D721Med (cell line): ENCODE data around the gene GRIN2C.

Experiments used
- DNase-seq: peaks from one replicate; pipeline ENCODE4 v3.0.0; 2011; ENCODE audit warnings: low spot score; ENCODE audit not compliant: insufficient read length
- FAIRE-seq: peaks from 2 replicates; lab custom pipeline; 2011; peaks lifted over from hg19 to GRCh38; lab: Jason Lieb, UNC
- TF ChIP-seq, protein P1 (sequence below): IDR thresholded peaks from 2 replicates; pipeline ENCODE4 v1.5.1; 2012; ENCODE audit warnings: mild to moderate bottlenecking, control low read depth; ENCODE audit not compliant: insufficient read depth; ENCODE audit errors: missing control alignments

GRIN2C gene

DNA sequence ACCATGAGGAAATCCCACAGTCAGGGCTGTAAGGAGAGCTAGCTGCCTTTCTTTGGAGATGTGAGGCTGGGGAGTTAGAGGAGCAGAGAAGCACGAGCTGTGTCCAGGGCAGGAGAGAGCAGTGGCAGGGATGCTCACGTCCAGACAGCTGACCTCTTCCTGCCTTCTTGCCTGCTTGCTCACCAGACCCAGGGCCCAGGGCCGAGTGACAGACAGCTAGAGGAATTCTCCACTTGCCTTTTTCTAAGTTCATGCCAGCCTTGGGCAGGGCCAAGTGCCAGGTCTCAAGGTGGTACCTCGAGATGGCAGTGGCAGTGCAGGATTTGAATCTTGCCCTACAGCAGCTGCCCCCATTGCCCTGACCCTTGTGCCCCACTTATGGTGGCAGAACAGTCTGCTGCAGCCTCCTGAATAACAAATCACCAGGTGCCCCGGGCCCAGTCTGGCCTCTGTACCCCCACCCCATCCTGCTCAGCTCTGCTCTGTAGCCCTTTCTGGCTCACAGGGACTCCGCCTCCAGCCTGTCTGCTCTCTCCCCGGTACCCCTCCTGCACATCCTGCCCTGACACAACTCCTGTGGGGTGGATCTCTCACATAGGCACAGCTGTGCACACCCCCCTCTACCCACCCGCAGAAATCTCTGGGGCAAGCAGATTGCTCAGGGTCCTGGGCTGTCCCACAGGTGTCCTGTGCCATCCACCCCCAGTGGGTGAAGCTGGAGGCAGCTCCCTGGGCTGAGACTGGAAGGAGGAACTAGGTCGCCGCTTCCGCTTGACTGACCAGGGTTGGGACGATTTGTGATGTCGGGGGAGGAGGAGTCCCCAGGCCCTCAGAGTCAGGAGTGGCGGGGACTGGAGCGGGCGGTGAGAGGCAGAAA is 25.9 kb downstream of the GRIN2C start:
- TF ChIP-seq, protein P1, sequence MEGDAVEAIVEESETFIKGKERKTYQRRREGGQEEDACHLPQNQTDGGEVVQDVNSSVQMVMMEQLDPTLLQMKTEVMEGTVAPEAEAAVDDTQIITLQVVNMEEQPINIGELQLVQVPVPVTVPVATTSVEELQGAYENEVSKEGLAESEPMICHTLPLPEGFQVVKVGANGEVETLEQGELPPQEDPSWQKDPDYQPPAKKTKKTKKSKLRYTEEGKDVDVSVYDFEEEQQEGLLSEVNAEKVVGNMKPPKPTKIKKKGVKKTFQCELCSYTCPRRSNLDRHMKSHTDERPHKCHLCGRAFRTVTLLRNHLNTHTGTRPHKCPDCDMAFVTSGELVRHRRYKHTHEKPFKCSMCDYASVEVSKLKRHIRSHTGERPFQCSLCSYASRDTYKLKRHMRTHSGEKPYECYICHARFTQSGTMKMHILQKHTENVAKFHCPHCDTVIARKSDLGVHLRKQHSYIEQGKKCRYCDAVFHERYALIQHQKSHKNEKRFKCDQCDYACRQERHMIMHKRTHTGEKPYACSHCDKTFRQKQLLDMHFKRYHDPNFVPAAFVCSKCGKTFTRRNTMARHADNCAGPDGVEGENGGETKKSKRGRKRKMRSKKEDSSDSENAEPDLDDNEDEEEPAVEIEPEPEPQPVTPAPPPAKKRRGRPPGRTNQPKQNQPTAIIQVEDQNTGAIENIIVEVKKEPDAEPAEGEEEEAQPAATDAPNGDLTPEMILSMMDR = no peak

DNA sequence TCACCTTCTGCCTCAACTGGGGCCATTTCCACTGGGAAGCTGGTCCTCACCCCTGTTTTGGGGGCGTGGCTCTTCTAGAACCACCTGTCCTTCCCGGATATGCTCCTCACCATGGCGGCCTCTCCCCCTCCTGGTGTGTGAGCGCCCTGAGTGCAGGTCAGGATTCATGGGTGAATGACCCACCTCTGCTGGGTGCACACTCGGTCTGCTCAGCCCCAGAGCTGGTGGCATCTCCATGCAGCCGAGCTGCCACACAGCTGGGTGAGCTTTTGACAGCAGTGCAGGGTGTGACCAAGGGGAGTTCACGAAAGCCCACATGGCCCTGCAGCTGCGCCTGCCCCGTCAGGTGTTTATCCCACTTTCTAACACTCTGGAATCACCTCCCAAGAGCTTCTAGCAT is 27.3 kb downstream of the GRIN2C start:
- DNase-seq (no peak), FAIRE-seq (no peak)
- TF ChIP-seq, protein P1 = no peak

More for the DNA sequence above, 25.9 kb downstream of the GRIN2C start:
- DNase-seq = no peak
- FAIRE-seq = no peak

GRCh38 chr17:74831444-74832146 is 28.1 kb downstream of the GRIN2C start:
- TF ChIP-seq, protein P1 = no peak

DNA sequence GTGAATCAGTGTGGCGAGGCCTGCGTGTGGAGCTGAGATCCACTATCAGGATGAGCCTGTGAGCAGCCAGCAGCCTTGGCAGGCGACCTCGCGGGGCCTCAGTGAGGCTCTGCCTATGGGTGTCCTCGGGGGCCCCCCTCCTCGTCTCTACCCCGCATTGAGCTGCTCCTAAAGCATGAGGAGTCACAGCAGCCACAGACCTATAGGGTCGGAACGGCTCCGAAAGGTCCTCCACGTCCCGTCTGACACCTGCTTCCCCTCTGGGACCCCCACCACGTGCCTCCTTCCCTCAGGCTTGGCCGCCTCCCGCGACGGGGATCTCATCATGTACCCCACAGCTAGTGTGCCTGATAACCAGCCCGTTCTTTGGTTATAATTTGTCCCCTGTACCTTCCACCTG is 28.8 kb downstream of the GRIN2C start:
- TF ChIP-seq, protein P1 = no peak
- FAIRE-seq = no peak
- no peak for DNase-seq

More at GRCh38 chr17:74831444-74832146, 28.1 kb downstream of the GRIN2C start:
- FAIRE-seq (no peak), DNase-seq (no peak)

DNA sequence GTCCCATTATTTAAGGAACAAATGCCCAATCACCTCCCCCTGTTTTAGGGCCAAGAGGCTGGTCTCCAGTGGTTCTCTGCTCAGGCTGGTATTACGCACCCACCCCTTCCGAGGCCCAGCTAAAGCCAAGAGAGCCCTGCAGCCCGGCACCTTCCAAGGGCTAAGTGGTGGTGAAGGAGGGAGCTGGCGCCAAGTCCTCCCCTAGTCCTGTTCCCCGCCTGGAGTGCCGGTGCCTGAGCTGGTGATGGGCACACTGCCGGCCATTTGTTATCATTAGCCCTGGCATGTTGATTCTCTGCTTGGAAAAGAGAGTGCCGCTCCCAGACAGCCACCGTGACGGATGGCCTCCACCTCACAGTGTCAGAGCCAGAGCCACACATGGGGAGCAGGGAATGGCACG is 31.9 kb downstream of the GRIN2C start:
- no peak for DNase-seq
- FAIRE-seq = no peak
- TF ChIP-seq, protein P1 = no peak

DNA sequence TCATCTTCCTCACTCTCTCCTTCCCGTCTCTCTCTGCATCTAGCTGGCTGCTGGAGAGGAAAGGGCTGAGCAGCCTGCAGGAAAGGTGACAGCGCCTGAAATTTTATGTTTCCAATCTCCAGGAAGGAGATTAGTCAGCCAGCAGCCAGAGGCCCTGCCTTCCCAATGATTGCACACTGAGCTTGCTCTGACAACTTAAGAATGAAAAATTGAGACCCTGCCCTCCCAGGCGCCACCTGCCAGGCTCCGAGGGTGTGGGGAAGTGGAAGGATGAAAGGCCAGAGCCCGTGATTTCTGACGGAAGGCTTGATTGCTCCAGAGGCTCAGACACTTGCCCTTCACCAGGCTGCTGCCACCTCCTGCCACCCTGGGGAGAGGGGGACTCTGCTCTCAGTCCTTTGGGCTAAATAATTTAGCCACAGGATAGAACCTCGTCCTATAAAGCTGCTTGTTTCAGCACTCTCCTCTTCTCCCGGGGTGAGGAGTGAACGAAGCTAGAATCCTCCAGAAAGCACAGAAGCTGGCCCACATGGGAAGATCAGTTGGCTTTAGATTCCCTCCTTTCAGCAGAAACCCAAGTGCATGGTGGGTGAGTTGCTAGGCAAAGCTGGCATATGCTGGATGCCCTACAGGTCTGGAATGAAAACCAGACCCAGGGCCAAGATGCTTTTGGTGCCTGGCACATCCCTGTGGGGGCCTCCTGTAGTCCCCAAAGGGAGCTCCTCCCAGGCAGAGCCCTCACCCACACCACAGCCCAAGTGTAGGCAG is 33.5 kb downstream of the GRIN2C start:
- peak; percentile 55 for DNase-seq
- no peak for FAIRE-seq
- TF ChIP-seq, protein P1 = no peak
